Hematopoietic multipotent progenitor cell treated with erythropoietin and hydrocortisone succinate and interleukin-3 and kit ligand, for 15 days (in vitro differentiated cells): Measurements from ENCODE around the gene ABCG2.
"Not testable (repeated sequence)": the region's sequence is repeated elsewhere in the genome, so short reads cannot be mapped to it uniquely, and the experiment has no call there.

Source experiments
- DNase-seq: peaks from one replicate; pipeline ENCODE4 v3.0.0-alpha.2; 2015; ENCODE audit warnings: low spot score

ABCG2 gene

DNA sequence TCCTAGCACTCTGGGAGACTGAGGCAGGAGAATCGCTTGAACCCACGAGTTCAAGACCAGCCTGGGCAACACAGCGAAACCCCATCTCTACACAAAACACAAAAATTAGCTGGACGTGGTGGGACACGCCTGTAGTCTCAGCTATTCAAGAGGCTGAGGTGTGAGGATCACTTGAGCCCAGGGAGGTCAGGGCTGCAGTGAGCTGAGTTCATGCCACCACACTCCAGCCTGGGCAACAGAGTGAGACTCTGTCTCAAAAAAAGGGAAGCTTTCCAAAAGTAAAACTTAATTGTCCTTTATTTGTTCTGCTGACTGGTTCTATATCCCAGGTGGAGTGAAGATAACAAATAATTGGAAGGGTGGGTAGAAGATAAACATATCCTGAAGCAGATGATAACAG lies 45.6 kb downstream of the ABCG2 start:
- no peak for DNase-seq

GRCh38 chr4:88110826-88111225 lies 47.6 kb downstream of the ABCG2 start:
- no peak for DNase-seq

GRCh38 chr4:88109123-88109881 lies 49.1 kb downstream of the ABCG2 start:
- DNase-seq = no peak

GRCh38 chr4:88108747-88109122 lies 49.7 kb downstream of the ABCG2 start:
- DNase-seq = no peak

DNA sequence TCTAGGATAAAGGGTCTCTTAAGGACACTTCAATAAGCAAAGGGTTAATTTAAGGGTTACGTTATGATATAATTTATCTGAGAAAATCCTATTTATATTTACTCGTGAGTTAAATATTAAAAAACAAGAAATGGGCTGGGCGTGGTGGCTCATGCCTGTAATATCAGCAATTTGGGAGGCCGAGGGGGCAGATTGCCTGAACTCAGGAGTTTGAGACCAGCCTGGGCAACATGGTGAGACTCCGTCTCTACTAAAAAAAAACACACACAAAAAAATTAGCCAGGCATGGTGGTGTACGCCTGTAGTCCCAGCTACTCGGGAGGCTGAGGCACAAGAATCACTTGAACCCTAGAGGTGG lies 50.4 kb downstream of the ABCG2 start:
- DNase-seq = not testable (repeated sequence)

GRCh38 chr4:88107406-88108107 lies 50.9 kb downstream of the ABCG2 start:
- peak; percentile 32 for DNase-seq

DNA sequence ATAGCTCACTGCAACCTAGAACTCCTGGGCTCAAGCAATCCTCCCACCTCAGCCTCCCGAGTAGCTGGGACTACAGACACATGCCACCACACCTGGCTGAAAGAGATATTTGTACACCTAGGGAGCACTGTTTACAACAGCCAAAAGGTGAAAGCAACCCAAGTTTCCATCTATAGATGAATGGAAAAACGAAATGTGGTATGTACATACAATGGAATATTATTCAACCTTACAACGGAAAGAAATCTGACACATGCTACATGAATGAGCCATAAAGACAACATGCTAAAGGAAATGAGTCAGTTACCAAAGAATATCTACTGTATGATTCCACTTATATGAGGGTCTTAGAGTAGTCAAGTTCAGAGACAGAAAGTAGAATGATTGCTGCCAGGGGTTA lies 52.2 kb downstream of the ABCG2 start:
- DNase-seq = no peak

DNA sequence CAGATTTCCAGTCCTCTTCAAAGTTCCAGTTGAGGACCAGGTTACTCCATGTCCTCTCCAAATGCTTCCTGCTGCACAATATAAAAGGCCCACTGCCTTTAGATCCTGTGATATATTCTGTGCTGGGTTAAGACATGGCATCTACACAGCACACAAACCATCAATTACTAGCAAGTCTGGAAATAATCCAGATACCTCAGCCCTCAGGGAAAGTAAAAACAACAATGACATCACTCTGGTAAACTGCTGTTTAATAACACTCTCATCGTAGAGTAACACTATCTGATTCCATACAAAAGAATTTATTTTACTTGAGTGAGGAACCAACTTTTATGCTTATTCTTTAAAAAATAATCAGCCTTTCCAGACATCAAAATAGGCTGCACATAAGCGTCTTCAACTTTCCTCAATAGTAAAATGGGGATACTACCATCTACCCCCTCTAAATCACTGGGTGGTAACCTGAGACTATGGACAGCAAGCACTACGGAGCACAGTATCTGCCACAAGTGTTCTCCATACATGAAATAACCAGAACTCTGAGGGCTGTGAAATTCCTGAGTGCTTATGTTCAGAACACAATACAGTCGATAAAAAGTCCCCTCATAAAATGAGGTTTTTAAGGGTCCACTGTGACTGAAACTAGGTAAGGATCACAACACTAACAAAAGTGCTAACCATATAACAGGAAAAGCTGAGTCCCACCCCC lies 53.4 kb downstream of the ABCG2 start:
- DNase-seq = no peak

DNA sequence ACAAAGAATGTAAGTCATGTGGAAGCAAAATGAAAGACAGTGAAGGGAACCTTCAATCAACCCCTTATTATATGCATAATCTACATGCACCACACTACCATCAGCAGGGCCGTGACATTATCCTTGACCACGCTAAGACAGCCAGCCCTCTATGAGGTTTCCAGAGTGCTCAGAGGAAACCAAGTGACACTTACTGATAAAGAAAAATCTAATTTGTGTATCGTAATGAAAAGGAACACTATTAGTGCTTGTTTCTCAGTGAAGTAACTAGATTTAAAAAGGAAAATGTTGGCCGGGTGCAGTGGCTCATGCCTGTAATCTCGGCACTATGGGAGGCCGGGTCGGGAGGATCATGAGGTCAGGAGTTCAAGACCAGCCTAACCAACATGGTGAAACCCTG lies 56.4 kb downstream of the ABCG2 start:
- no peak for DNase-seq

DNA sequence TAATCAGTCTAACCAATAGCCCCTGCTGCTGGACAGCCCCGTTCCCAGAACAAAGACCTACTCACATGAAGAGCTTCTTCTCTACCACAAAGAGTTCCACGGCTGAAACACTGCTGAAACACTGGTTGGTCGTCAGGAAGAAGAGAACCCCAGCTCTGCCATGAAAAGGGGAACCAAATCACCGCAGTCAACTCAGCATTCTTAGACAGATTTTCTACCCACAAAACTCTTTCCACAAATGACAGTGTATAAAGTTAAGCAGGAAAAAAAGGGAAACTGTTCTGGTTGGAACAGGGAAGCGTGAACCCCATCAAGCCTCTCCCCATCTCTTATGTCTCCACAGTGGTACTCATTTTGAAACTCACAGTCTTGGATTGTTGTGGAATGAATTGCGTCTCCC lies 57.3 kb downstream of the ABCG2 start:
- DNase-seq = no peak

DNA sequence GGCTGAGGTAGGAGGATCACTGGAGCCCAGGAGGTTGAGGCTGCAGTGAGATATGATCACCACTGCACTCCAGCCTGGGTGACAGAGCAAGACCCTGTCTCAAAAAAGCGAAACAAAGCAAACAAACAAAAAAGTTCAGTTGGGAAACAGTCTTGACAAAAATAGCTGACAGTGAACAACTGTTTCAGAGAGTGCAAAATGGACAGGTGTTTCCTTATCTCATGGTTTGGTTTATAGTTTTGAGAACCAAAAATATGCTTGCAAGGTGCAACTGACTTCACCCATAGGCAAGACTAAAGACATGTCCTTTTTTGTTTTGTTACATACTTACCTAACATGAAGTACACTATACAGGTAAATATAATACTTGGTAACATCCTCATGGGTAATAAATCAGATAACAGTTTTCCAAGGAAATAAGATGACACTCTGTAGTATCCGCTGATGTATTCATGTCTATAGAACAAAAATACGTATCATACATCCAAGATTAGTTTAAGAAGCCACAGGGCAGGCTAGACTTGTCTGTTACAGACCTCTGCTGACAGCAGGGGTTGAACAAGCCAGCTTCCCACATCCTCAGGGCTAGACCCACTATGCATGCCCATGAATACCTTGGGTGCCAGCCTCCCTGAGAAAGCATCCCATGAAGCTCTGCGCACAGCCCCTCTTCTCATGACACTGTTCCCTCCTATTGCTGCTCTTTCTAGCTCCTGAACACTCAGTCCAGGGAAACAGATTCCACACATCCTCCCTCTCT lies 59.3 kb downstream of the ABCG2 start:
- no peak for DNase-seq

DNA sequence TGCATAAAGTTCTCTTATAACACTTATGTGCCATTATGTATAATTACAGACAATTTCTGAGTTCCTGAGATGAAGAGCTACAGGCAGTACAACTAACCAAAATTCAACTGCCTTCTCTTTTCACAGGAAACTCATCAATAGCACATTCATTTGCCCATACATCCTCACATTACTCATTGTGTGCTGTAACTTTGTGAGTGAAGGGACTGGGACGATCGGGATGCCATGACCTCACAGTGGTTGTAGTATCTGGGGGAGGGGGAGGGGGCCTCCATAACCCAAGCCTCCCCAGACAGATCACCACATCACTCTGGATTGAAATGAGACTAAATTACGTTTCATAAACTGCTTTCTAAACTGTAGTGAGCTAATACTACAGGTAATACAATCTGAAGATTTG lies 60.7 kb downstream of the ABCG2 start:
- DNase-seq = no peak

DNA sequence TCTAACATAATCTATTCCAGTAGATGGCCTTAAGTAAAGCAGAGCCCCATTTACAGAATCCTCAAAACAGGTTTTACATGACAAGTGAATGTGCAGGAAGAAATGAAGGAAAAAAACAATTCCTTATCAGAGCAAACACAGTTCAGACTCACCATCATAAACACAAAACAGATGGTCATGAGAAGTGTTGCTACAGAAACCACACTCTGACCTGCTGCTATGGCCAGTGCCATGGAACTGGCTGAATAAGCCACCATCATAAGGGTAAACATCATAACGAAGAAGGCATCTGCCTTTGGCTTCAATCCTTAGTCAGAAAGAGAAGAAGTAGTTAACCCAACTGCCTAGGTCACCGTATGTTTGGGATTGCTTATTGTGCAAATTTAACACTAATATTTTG lies 61.1 kb downstream of the ABCG2 start:
- no peak for DNase-seq

GRCh38 chr4:88093874-88094273 lies 64.6 kb downstream of the ABCG2 start:
- DNase-seq = no peak

DNA sequence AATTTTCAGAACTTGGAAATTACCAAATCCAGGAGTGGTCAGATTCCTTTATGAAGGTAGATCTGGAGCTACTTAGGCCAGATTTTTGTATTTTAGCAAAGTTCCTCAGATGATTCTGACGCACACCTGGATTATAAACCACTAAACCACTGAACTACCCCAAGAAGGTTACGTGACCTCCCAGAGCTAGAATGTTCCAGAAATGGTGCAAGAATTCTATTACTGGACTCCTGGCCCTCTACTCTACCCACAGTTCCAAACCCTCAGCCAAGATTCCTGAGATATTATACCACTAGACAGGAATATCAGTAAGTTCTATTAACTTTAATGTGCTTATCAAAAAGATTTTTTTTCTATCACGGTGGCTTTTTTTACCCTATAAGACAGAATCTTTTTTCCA lies 67.1 kb downstream of the ABCG2 start:
- DNase-seq = no peak

DNA sequence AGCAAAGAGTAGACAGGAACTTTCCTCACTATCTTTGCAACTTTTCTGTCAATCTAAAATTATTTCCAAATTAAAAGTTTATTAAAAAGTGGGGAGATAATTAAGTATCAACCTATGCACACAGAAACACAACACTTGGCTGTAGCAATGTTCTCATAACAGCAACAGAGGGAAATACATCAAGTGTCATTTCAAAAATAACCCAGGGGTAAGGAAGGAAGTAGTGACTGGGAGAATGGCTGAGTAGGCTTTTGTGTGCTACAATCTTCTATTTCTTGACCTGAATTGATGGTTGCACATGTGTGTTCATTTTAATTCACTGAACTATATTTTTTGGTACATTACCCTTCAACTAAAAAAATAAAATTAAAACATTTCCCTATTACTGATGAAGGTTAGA lies 67.5 kb downstream of the ABCG2 start:
- no peak for DNase-seq

GRCh38 chr4:88087004-88087403 lies 71.4 kb downstream of the ABCG2 start:
- no peak for DNase-seq

GRCh38 chr4:88080626-88081025 lies 77.8 kb downstream of the ABCG2 start:
- DNase-seq = no peak

DNA sequence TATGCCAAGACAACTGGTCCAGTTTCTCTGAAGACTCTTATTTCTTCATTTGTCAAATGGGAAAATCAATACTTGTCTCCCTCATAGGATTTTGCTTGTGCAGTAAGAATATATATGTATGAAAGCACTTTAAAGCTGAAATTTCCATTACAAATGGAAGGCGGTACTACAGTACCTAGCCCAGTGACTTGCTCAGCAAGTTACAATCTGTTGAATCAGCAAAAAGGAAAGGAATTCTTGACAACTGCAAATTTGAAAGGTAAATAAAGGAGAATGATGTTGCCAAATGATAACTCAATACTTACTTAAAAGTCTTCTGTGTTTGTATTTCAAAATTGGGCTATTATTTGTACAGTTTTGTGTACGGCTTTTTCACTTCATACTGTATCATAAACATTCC lies 79.9 kb downstream of the ABCG2 start:
- no peak for DNase-seq

DNA sequence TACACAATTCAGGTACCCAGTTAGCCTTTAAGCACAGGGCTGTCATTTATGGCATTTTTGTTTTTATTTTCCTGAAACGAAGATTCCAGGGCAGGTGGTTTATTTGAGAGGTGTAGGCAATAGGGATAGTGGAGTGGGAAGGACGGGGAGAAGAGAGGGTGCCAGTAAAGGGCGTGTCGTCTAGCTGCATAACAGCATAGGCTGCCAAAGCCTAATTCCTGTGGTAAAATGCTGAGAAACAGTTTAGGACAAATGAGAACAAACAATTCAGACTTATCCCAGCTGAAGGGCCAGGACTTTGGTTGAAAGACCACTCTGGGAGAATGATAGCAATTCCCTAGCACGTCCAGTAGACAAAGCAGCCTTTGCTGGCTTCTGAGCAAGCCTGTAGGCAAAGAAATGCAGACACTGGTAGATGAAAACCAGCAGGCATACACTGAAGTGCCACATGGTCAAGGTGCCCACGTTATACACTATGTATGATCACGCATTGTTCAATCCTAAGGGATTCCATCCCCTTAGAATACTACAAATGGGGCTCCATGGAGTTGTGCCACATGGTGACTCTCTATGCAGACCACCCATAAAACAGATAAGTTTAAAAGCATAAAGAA lies 80.4 kb downstream of the ABCG2 start:
- no peak for DNase-seq

DNA sequence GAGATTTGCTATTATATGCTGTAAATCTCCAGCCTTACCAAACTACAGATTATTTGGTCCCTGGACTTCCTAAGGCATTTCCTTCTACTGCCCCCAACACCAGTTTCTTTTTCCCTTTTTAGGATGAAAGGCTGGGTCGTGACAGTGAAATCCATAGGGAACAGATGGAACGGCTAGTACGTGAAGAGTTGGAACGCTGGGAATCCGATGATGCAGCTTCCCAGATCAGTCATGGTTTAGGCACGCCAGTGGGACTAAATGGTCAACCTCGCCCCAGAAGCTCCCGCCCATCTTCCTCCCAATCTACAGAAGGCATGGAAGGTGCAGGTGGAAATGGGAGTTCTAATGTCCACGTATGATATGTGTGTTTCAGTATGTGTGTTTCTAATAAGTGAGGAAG lies 83.1 kb downstream of the ABCG2 start:
- no peak for DNase-seq

DNA sequence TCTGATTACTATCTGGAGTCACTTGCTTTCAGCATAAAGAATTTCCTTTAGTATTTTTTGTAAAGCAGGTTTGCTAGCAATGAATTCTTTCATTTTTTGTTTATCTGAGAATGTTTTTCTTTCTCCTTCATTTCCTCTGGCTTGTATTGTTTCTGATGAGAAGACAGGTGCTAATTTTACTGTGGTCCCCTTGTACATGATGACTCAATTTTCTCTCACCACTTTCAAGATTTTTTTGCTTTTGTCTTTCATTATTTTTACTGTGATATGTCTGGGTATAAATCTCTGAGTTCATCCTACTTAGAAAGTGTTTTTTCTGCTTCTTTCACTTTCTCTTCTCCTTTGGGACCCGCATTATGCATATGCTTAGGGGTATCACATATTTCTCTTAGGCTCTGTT lies 88.4 kb downstream of the ABCG2 start:
- DNase-seq = no peak
